HEK293 (cell line): ENCODE results near the gene ARID5A.

Experiments used
- CTCF ChIA-PET: fragments of 350-600 bp; formaldehyde crosslinking; extraction: SDS; loops from one replicate; lab custom pipeline; 2021; ENCODE audit warnings: antibody characterized with exemption; lab: Yijun Ruan, JAX
- POLR2A ChIA-PET: fragments of 300-600 bp; formaldehyde crosslinking; extraction: SDS; loops from one replicate; lab custom pipeline; 2020; ENCODE audit warnings: antibody characterized with exemption, inconsistent platforms; lab: Yijun Ruan, JAX
- H3K27ac ChIP-seq: fragments of 200-500 bp; sonication (Bioruptor generic); 2 replicates; pipeline ENCODE4 v1.5.1; 2014; ENCODE audit warnings: low read depth, low read length, control low read depth, inconsistent platforms; ENCODE audit errors: extremely low read depth
- H3K36me3 ChIP-seq, 2 experiments: fragments of 200-500 bp in 1 of 2; sonication (Bioruptor generic) in 1 of 2; 1 replicate in 1 of 2; 2 replicates in 1 of 2; pipeline ENCODE4 v1.5.1; 2014 to 2017; ENCODE audit warnings: inconsistent platforms in 2 of 2, low read length in 2 of 2; ENCODE audit not compliant: control insufficient read depth in 2 of 2, insufficient read depth in 1 of 2
- H3K4me1 ChIP-seq: fragments of 200-500 bp; sonication (Bioruptor generic); 2 replicates; pipeline ENCODE4 v1.5.1; 2014; ENCODE audit warnings: mild to moderate bottlenecking, low read length, inconsistent platforms; ENCODE audit not compliant: control insufficient read depth, insufficient read depth
- H3K4me3 ChIP-seq: 2 replicates; pipeline ENCODE4 v1.5.1; 2011; ENCODE audit warnings: low read depth, mild to moderate bottlenecking, control low read depth, low read length, moderate library complexity
- H3K9me3 ChIP-seq: fragments of 200-500 bp; sonication (Bioruptor generic); 2 replicates; pipeline ENCODE4 v1.5.1; 2014; ENCODE audit warnings: low read depth, low read length, inconsistent platforms; ENCODE audit not compliant: control insufficient read depth, insufficient read depth
- EGR2 ChIP-seq: fragments of 450-650 bp; formaldehyde crosslinking; IDR thresholded peaks from 2 replicates; pipeline ENCODE4 v1.5.1; 2016; ENCODE audit warnings: low read depth, missing biosample characterization, missing genetic modification characterization
- GLI4 ChIP-seq: fragments of 450-650 bp; formaldehyde crosslinking; IDR thresholded peaks from 2 replicates; pipeline ENCODE4 v1.5.1; 2016; ENCODE audit warnings: missing biosample characterization, missing genetic modification characterization
- KLF8 ChIP-seq: fragments of 450-650 bp; formaldehyde crosslinking; IDR thresholded peaks from 2 replicates; pipeline ENCODE4 v1.5.1; 2016; ENCODE audit warnings: missing biosample characterization, missing genetic modification characterization
- SCRT2 ChIP-seq: fragments of 450-650 bp; formaldehyde crosslinking; IDR thresholded peaks from 2 replicates; pipeline ENCODE4 v1.5.1; 2016; ENCODE audit warnings: missing biosample characterization, missing genetic modification characterization
- SP2 ChIP-seq: fragments of 450-650 bp; formaldehyde crosslinking; IDR thresholded peaks from 2 replicates; pipeline ENCODE4 v1.5.1; 2016; ENCODE audit warnings: missing biosample characterization, missing genetic modification characterization
- ZBTB1 ChIP-seq: fragments of 450-650 bp; formaldehyde crosslinking; IDR thresholded peaks from 2 replicates; pipeline ENCODE4 v1.5.1; 2016; ENCODE audit warnings: missing biosample characterization, missing genetic modification characterization
- ZBTB17 ChIP-seq: fragments of 450-650 bp; formaldehyde crosslinking; IDR thresholded peaks from 2 replicates; pipeline ENCODE4 v1.5.1; 2016; ENCODE audit warnings: missing biosample characterization, missing genetic modification characterization
- ZBTB20 ChIP-seq: fragments of 450-650 bp; formaldehyde crosslinking; IDR thresholded peaks from 2 replicates; pipeline ENCODE4 v1.5.1; 2016; ENCODE audit warnings: missing biosample characterization, missing genetic modification characterization
- ZNF157 ChIP-seq: fragments of 450-650 bp; formaldehyde crosslinking; IDR thresholded peaks from 2 replicates; pipeline ENCODE4 v1.5.1; 2016; ENCODE audit warnings: missing biosample characterization, missing genetic modification characterization
- ZNF16 ChIP-seq: fragments of 450-650 bp; formaldehyde crosslinking; IDR thresholded peaks from 2 replicates; pipeline ENCODE4 v1.5.1; 2016; ENCODE audit warnings: low read depth, missing biosample characterization, missing genetic modification characterization
- ZNF211 ChIP-seq: fragments of 450-650 bp; formaldehyde crosslinking; IDR thresholded peaks from 2 replicates; pipeline ENCODE4 v1.5.1; 2016; ENCODE audit warnings: low read depth, missing biosample characterization, missing genetic modification characterization
- ZNF239 ChIP-seq: fragments of 450-650 bp; formaldehyde crosslinking; IDR thresholded peaks from 2 replicates; pipeline ENCODE4 v1.5.1; 2016; ENCODE audit warnings: missing biosample characterization, missing genetic modification characterization
- ZNF274 ChIP-seq, 2 experiments: fragments of 200-500 bp in 1 of 2; fragments of 450-650 bp in 1 of 2; sonication (Bioruptor generic) in 1 of 2; formaldehyde crosslinking in 1 of 2; IDR thresholded peaks; 2 replicates each; pipeline versions ENCODE4 v1.5.1 to v1.6.1; 2014 to 2016; ENCODE audit warnings: borderline replicate concordance in 1 of 2, inconsistent platforms in 1 of 2, low read length in 1 of 2, missing biosample characterization in 1 of 2, missing genetic modification characterization in 1 of 2
- ZNF341 ChIP-seq: fragments of 450-650 bp; formaldehyde crosslinking; IDR thresholded peaks from 2 replicates; pipeline ENCODE4; 2016; ENCODE audit warnings: low read depth, missing biosample characterization, missing genetic modification characterization
- ZNF48 ChIP-seq: fragments of 450-650 bp; formaldehyde crosslinking; IDR thresholded peaks from 2 replicates; pipeline ENCODE4 v1.5.1; 2016; ENCODE audit warnings: missing biosample characterization, missing genetic modification characterization
- ZNF529 ChIP-seq: fragments of 450-650 bp; formaldehyde crosslinking; IDR thresholded peaks from 2 replicates; pipeline ENCODE4 v1.5.1; 2017; ENCODE audit warnings: missing genetic modification characterization, missing biosample characterization; ENCODE audit not compliant: insufficient replicate concordance
- ZNF549 ChIP-seq: fragments of 450-650 bp; IDR thresholded peaks from 2 replicates; pipeline ENCODE4 v1.5.1; 2018; ENCODE audit warnings: missing biosample characterization, missing genetic modification characterization, mild to moderate bottlenecking, inconsistent platforms, moderate library complexity
- ZNF558 ChIP-seq: fragments of 450-650 bp; formaldehyde crosslinking; IDR thresholded peaks from 2 replicates; pipeline ENCODE4 v1.5.1; 2016; ENCODE audit warnings: missing biosample characterization, missing genetic modification characterization
- ZNF561 ChIP-seq: fragments of 450-650 bp; IDR thresholded peaks from 2 replicates; pipeline ENCODE4 v1.5.1; 2018; ENCODE audit warnings: missing biosample characterization, missing genetic modification characterization, borderline replicate concordance
- ZNF571 ChIP-seq: fragments of 450-650 bp; formaldehyde crosslinking; IDR thresholded peaks from 2 replicates; pipeline ENCODE4 v1.5.0; 2017; ENCODE audit warnings: missing biosample characterization, missing genetic modification characterization
- ZNF654 ChIP-seq: fragments of 450-650 bp; formaldehyde crosslinking; IDR thresholded peaks from 2 replicates; pipeline ENCODE4 v1.5.1; 2016; ENCODE audit warnings: low read depth, missing biosample characterization, missing genetic modification characterization
- ZNF768 ChIP-seq: fragments of 450-650 bp; formaldehyde crosslinking; IDR thresholded peaks from 2 replicates; pipeline ENCODE4 v1.5.1; 2018; ENCODE audit warnings: missing biosample characterization, mild to moderate bottlenecking, missing genetic modification characterization
- ZXDB ChIP-seq: fragments of 450-650 bp; formaldehyde crosslinking; IDR thresholded peaks from 2 replicates; pipeline ENCODE4 v1.5.1; 2016; ENCODE audit warnings: missing biosample characterization, missing genetic modification characterization
- TF ChIP-seq, protein P1 (sequence below): fragments of 450-650 bp; formaldehyde crosslinking; IDR thresholded peaks from 2 replicates; pipeline ENCODE4 v1.5.1; 2016; ENCODE audit warnings: missing biosample characterization, missing genetic modification characterization
- TF ChIP-seq, protein P2 (sequence below): fragments of 450-650 bp; formaldehyde crosslinking; IDR thresholded peaks from 2 replicates; pipeline ENCODE4; 2016; ENCODE audit warnings: missing biosample characterization, missing genetic modification characterization
- TF ChIP-seq, protein P3 (sequence below): fragments of 450-650 bp; formaldehyde crosslinking; IDR thresholded peaks from 2 replicates; pipeline ENCODE4 v1.5.1; 2016; ENCODE audit warnings: missing biosample characterization, missing genetic modification characterization, low read depth
- TF ChIP-seq, protein P4 (sequence below): fragments of 450-650 bp; formaldehyde crosslinking; IDR thresholded peaks from 2 replicates; pipeline ENCODE4 v1.5.1; 2017; ENCODE audit warnings: missing biosample characterization, missing genetic modification characterization
- TF ChIP-seq, protein P5 (sequence below): fragments of 450-650 bp; formaldehyde crosslinking; IDR thresholded peaks from 2 replicates; pipeline ENCODE4 v1.5.1; 2016; ENCODE audit warnings: missing biosample characterization, missing genetic modification characterization

Gene ARID5A

DNA sequence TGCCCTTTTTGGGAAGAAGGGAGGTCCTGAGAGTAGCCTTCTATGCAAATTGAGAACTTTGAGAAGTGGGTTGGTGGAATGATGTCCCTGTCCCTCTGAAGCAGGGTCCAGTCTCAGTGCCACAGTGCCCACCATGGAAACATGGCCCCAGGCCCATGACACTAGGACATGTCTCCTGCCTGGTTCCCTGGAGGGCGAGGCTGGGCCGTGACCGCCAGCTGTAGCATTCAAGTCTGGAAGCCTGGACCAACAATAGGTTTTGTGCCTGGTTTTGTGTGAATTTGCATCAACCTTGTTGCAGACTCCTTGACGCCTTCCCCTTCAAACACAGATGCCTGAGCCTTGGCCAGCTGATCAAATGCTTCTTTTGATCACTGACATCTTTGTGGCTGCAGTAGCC lies 27.5 kb downstream of the ARID5A start (continued):
- no peak for TF ChIP-seq ZNF529 (tag by site-specific recombination)
- no peak for TF ChIP-seq ZNF239 (tag by site-specific recombination)
- TF ChIP-seq ZNF571 (tag by site-specific recombination): no peak
- no peak for TF ChIP-seq ZNF16
- no peak for TF ChIP-seq ZNF341 (tag by site-specific recombination)
- TF ChIP-seq KLF8 (tag by site-specific recombination): no peak
- TF ChIP-seq ZNF561 (tag by site-specific recombination): no peak
- TF ChIP-seq ZNF654 (tag by site-specific recombination): no peak
- no peak for TF ChIP-seq ZNF211

DNA sequence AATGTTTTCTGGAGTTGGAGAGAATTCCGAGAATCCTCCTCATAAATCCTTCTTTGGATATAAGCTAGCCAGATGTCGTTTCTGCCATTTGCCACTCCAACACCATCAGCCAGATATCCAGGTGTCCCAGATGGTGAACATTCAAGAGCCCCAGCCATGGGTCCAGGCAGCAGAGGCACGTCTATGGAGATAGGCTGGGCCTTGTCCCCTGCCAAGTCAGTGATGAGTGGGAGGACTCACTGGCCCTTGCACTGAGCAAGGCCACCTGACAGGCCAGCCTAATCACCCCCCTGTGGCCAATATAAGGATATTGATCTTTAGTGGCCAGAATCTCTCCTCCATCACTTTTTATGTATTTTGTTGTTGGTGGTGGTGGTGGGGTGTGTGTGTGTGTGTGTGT lies 28.0 kb downstream of the ARID5A start:
- H3K4me3 ChIP-seq: no peak overlapping the region
- ChIA-PET CTCF (interaction anchor here (1.3 kb wide), 1 partner anchor 10 kb away, joined by 8 read pairs; no protein-coding TSS in a partner anchor), POLR2A (no interaction called here)
- no peaks in the 10 kb centered on the region for H3K36me3 ChIP-seq
- H3K27ac ChIP-seq: no peak overlapping the region
- no peak for TF ChIP-seq ZBTB17
- TF ChIP-seq, protein P1, sequence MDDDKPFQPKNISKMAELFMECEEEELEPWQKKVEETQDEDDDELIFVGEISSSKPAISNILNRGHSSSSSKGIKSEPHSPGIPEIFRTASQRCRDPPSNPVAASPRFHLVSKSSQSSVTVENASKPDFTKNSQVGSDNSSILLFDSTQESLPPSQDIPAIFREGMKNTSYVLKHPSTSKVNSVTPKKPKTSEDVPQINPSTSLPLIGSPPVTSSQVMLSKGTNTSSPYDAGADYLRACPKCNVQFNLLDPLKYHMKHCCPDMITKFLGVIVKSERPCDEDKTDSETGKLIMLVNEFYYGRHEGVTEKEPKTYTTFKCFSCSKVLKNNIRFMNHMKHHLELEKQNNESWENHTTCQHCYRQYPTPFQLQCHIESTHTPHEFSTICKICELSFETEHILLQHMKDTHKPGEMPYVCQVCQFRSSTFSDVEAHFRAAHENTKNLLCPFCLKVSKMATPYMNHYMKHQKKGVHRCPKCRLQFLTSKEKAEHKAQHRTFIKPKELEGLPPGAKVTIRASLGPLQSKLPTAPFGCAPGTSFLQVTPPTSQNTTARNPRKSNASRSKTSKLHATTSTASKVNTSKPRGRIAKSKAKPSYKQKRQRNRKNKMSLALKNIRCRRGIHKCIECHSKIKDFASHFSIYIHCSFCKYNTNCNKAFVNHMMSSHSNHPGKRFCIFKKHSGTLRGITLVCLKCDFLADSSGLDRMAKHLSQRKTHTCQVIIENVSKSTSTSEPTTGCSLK (tag by site-specific recombination): no peak
- TF ChIP-seq, protein P2, sequence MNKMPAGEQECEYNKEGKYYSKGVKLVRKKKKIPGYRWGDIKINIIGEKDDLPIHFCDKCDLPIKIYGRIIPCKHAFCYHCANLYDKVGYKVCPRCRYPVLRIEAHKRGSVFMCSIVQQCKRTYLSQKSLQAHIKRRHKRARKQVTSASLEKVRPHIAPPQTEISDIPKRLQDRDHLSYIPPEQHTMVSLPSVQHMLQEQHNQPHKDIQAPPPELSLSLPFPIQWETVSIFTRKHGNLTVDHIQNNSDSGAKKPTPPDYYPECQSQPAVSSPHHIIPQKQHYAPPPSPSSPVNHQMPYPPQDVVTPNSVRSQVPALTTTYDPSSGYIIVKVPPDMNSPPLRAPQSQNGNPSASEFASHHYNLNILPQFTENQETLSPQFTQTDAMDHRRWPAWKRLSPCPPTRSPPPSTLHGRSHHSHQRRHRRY (tag by site-specific recombination): no peak
- TF ChIP-seq ZNF768 (tag by site-specific recombination): no peak
- TF ChIP-seq ZNF48: no peak
- no peak for TF ChIP-seq ZNF654 (tag by site-specific recombination)
- TF ChIP-seq, protein P3, sequence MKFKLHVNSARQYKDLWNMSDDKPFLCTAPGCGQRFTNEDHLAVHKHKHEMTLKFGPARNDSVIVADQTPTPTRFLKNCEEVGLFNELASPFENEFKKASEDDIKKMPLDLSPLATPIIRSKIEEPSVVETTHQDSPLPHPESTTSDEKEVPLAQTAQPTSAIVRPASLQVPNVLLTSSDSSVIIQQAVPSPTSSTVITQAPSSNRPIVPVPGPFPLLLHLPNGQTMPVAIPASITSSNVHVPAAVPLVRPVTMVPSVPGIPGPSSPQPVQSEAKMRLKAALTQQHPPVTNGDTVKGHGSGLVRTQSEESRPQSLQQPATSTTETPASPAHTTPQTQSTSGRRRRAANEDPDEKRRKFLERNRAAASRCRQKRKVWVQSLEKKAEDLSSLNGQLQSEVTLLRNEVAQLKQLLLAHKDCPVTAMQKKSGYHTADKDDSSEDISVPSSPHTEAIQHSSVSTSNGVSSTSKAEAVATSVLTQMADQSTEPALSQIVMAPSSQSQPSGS (tag by site-specific recombination): no peak
- TF ChIP-seq ZBTB20: no peak
- TF ChIP-seq, all 188 proteins: peak for 0
- Histone ChIP-seq H3K4me1 (no peaks in the 10 kb centered on the region), H3K9me3 (no peaks in the 10 kb centered on the region)

DNA sequence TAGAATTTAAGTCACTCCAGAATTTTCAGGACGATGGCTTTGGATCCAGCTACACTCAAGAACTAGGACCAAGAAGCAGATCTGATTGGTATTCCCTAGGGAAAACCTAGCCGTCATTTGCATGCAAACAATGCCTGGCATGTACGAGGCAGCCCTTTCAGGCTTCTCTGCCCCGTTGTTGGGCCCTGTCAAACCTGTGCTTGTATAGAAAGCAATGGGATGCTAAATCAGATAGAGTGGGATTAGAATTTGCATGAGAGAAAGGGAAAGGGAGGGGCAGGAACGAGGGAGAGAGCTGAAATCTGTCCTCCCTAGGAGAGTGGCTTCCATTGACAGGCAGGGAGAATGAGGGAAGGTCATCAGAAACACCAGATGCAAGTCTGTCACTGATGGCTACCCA lies 28.6 kb downstream of the ARID5A start:
- Histone ChIP-seq H3K4me1 (no peaks in the 10 kb centered on the region), H3K27ac (no peak overlapping the region), H3K9me3 (no peaks in the 10 kb centered on the region), H3K4me3 (no peak overlapping the region), H3K36me3 (no peaks in the 10 kb centered on the region)
- POLR2A ChIA-PET: no interaction called here
- CTCF ChIA-PET: interaction anchor here (1.3 to 1.4 kb wide), 2 partner anchors 11 to 14 kb away, joined by 6 to 8 read pairs; no protein-coding TSS in a partner anchor
- TF ChIP-seq ZNF157 (tag by site-specific recombination) (no peak), SP2 (no peak), ZNF558 (tag by site-specific recombination) (no peak), ZNF274 (IDR thresholded peaks at IDR 0.05; ENCODE audit: low read length) (no peak), ZNF274 (tag by site-specific recombination; IDR thresholded peaks at IDR 0.05; ENCODE audit: borderline replicate concordance) (no peak), SCRT2 (no peak), ZNF16 (no peak), ZXDB (tag by site-specific recombination) (no peak), ZBTB1 (tag by site-specific recombination) (no peak), EGR2 (no peak), GLI4 (tag by site-specific recombination) (no peak), ZNF549 (tag by site-specific recombination) (no peak)
- TF ChIP-seq, protein P4, sequence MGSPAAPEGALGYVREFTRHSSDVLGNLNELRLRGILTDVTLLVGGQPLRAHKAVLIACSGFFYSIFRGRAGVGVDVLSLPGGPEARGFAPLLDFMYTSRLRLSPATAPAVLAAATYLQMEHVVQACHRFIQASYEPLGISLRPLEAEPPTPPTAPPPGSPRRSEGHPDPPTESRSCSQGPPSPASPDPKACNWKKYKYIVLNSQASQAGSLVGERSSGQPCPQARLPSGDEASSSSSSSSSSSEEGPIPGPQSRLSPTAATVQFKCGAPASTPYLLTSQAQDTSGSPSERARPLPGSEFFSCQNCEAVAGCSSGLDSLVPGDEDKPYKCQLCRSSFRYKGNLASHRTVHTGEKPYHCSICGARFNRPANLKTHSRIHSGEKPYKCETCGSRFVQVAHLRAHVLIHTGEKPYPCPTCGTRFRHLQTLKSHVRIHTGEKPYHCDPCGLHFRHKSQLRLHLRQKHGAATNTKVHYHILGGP (tag by site-specific recombination): no peak
- TF ChIP-seq, protein P5, sequence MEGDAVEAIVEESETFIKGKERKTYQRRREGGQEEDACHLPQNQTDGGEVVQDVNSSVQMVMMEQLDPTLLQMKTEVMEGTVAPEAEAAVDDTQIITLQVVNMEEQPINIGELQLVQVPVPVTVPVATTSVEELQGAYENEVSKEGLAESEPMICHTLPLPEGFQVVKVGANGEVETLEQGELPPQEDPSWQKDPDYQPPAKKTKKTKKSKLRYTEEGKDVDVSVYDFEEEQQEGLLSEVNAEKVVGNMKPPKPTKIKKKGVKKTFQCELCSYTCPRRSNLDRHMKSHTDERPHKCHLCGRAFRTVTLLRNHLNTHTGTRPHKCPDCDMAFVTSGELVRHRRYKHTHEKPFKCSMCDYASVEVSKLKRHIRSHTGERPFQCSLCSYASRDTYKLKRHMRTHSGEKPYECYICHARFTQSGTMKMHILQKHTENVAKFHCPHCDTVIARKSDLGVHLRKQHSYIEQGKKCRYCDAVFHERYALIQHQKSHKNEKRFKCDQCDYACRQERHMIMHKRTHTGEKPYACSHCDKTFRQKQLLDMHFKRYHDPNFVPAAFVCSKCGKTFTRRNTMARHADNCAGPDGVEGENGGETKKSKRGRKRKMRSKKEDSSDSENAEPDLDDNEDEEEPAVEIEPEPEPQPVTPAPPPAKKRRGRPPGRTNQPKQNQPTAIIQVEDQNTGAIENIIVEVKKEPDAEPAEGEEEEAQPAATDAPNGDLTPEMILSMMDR: no peak
